Measurements from ENCODE around the gene ANKRD44.

The ANKRD44 gene

DNA sequence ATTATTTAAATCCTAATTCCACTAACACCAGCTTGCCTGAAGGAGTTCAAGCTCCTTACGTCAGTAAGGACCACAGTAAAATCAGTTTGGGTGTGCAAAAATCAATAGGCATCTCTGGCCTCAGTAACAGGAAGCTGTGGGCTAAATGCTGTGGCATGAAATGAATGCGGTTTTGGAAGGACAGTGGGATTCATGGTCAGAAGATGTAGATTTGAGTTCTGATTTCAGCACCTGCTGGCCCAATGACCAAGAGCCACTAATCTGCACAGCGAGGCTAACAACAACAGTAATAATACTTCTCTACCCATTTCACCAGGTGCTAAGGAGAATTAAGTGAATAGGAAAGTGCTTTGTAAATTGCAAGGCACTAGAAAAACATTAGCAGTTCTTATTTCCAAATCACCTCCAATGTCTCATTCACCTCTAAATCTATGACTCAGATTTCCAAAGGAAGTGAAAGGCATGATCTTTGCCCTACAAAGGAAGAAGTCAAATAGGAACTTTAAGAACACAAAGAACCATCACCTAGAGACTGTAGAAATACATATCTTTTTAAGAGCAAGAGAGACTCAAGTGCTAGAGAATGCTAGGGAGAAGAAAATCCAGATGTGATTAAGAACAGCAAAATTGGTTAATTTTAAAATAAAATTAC, 172.6 kb downstream of the ANKRD44 start:
- DNase-seq, result no peak

DNA sequence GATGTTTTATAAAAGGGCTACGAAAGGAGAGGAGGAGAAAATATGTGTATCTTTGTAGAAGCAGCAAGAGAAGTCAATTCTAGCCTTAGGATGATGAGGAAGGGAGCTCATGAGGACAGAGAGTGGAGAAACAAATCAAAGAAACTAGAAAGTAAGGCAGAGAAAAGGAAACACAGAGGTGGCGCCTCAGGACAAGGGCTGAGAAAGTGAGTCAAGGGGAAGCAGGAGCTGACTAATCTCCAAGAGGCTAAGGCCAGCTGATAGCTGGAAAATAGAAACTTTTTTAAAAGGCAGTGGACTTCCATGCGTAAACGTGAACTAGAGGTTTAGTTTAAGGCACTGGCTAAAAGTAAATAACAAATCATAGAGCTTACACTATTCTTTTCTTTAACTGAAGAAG, 173.3 kb downstream of the ANKRD44 start:
- DNase-seq, result no peak

DNA sequence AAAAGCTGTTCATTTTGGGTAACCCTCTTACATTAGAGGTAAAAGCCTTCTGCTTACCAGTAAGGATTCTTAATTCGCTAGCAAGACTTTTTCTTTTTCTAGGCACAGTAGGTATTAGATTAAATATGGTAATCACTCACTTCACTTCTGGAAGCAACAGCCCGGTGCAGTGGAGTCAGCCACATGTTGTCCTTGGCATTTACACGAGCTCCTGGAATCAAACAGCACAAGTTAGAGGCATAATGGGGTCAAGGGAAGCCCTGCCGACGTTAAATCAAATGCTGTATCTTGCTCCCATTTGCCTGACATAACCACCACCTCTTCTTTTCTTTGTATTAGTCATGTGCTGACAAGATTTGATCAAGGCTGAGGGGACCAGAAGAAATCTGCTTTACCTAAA, 174.1 kb downstream of the ANKRD44 start:
- DNase-seq, result no peak

DNA sequence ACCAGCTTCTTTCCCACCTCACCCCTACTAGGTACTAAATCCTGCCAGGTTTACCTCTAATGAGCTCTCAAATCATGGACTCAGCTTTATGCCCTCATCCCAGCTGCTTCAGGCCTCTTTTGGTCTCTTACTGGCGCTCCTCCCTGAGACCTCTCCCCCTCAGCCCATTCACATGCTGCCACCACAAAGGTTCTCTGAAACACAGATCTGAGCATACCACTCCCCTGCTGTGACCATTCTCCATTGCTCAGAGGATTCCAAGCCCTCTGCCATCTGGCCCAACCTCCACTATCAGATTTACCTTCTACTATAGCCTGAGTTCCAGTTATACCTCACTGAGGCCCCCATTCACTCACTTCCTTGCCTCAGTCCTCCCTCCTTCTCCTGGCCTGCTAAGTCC, 174.8 kb downstream of the ANKRD44 start:
- no peak for DNase-seq

DNA sequence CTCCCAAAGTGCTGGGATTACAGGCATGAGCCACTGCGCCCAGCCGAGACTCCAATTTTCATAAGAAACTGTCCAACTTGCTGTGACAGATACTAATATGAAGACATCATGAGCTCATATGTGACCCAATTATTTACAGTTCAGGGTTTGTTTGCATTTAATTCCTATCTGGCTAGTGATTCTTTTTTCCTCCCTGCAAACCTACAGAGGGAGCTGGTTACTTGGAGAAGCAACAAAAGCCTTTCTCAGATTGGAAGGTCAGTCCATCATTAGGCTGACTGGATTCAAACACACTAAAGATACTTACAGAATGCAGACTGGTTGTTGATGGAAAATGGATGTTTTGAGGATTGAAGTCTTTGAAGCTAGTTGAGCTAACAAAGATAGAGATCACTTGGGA, 176.4 kb downstream of the ANKRD44 start:
- DNase-seq, result no peak

DNA sequence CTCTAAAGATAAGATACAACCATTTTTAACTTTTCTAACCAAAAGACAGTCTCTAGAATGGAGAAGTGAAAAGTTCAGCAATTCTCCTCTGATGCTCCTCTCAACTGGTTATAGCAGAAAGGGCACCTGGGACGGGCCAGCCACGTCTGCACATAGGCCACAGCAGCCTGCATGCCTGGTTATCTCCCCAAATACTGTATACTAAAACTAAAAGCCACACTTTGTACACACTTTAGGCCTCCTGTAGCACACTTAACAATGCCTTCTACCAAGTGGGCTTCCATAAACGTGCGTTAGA, 179.1 kb downstream of the ANKRD44 start:
- no peak for DNase-seq

DNA sequence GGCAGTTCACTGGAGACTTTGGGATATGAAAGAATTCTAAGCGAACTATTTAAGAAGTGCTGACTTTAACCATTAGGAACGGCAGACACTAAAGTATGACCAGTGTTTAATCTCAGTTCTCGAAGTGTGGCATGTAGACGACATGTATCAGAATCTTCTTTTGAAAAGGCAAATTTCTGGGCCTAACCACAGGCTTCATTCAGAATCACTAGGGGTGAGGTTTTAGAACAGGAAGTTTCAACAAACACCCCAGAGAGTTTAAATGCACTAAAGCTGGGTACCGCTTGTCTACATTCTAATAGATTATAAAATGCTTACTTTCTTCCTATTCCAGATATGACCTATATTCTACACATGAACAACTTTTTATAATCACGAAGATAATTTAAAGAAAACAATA, 180.3 kb downstream of the ANKRD44 start:
- no peak for DNase-seq

DNA sequence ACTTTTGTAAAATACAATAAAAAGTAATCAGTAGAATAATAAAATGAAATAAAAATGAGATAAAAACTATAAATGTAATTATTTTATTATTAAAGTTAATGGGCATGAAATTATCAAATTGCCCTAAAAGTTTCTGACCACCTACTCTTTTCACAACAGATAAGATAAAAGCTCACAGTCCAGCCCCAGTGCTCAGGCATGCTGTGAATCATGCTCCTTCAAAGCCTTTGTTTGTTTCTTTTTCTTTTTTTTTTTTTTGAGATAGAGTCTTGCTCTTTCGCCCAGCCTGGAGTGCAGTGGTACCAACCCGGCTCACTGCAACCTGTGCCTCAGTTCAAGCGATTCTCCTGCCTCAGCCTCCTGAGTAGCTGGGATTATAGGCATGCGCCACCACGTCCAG, 181.7 kb downstream of the ANKRD44 start:
- no peak for DNase-seq

DNA sequence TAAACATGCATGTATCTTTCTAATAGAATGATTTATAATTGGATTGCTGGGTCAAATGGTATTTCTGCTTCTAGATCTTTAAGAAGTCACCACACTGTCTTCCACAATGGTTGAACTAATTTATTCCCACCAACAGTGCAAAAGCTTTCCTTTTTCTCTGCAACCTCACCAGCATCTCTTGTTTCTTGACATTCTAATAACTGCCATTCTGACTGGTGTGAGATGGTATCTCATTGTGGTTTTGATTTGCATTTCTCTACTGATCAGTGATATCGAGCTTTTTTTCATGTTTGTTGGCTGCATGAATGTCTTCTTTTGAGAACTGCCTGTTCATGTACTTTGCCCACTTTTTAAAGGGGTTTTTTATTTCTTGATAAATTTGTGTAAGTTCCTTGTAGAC, 182.5 kb downstream of the ANKRD44 start:
- no peak for DNase-seq

DNA sequence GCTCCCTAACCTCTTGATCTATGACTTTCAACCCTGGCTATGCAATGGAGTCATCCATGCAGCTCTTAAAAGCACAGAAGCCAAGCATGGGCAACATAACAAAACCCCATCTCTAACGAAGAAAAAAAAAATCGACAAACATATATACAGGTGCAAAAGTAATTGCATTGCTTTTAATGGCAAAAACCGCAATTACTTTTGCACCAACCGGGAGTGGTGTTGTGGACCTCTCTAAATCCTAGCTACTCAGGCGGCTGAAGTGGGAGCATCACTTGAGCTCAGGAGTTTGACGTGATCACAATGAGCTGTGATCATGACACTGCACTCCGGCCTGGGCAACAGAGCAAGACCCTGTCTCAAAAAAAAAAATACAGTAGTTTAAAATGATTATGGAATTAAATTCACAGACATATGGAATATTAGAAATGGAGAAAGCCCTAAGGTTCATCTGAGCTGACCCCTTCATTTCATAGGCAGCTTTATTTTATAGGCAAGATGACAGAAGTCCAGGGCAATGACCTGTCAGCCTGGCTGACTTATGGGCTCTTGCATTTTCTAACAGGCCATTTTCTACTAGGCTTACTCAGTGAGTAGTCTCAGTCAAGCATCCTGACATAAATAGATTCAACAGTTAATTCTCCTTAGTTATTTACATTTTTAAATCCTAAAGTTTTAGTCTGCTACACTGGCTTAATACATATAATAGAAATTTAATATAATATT, 183.8 kb downstream of the ANKRD44 start:
- DNase-seq, result no peak

DNA sequence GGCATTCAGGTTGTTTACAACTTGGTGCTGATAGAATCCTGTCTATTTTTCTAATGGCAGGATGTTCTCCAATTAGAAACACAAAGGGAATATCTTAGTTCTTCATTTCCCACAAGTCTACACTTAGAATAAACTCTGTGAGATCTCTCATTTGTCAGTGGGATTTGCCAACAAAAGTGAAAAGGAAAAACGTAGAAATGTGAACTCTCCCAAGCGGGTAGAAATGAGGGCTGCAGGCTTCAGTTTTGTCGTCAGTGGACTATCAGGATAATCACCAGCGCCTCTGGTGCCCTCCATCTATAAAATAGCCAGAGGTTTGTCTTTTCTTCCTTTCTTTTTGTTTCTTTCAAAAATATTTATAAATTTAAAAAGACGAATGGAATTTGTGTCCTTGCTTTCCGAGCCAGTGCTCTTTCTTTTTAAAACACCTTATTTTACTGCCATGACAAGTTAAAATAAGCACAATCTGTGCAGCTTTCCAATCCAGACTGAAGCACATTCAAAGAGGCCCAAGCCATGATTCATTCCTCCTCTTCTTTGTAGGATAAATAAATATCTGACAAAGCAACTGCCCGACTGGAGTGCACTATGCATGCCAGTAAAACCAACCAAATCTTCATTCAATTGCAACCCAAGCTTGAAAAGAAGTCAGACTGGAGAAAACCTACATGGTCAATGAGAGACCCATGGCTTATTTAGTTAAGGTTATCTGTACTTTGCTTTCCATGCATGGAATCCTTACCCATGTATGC, 185.8 kb downstream of the ANKRD44 start:
- no peak for DNase-seq

DNA sequence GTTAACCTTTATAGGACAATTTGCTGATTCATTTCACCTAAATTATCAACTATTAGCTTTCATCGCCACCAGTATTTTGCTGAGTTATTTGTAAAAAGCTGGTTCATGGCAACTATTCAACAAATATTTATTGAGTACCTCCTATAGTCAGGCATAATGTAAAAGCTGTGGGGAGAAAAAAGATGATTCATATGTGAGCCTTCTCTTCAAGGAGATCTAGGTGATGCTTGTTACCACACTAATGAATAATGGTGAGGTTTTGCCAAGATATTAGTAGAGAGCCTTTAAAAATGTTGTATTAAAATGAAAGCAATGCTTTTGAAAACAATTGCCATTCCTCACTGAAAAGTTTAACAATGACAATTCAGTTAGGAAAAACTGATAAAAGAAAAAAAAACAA, 187.8 kb downstream of the ANKRD44 start:
- no peak for DNase-seq

DNA sequence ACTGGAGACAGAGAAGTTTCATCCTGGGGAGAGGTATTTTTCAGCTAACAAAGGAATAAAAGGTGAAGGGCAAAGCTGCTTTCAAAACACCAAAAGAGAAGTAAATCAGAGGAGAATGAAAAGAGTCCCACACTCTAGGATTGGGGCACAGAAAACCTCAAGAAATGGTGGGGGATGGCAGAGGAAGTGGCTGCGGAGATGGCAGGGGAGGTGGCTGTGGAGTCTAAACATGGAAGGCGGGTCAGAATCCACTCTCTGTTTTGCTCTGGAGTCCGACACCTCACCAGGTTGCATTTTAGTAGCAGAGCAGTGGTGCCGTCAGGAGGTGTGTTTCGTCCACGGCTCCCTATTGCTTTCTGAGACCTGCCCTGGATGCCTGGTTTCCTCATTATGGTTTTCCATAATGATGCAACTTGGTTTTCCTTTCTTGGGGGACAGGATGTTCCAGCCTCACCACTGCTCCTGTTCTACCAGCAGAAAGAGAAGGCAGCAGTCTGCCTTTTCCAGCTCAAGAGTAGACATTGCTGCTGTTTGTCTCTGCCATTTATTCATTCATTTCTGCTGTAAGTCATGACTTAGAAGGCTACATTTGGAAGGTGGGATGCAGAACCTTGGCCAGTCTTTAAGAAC, 188.7 kb downstream of the ANKRD44 start:
- DNase-seq, result no peak

DNA sequence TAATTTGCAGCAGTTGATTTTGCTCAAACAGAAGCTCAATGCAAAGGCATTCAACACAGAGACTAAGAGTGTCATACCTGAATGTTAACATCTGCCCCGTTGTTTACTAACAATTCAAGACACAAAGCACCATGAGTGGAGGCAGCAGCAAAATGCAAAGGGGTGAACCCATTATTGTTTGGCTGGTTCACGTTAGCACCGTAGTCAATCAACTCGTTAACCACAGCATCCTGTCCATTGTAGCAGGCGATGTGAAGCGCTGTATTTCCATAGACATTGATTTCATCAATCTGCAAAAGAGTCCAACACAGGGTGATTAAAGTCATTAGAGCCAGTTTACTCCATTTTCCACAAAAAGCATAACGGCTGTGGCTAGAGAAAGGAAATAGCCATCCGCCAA, 189.3 kb downstream of the ANKRD44 start:
- DNase-seq, result no peak

DNA sequence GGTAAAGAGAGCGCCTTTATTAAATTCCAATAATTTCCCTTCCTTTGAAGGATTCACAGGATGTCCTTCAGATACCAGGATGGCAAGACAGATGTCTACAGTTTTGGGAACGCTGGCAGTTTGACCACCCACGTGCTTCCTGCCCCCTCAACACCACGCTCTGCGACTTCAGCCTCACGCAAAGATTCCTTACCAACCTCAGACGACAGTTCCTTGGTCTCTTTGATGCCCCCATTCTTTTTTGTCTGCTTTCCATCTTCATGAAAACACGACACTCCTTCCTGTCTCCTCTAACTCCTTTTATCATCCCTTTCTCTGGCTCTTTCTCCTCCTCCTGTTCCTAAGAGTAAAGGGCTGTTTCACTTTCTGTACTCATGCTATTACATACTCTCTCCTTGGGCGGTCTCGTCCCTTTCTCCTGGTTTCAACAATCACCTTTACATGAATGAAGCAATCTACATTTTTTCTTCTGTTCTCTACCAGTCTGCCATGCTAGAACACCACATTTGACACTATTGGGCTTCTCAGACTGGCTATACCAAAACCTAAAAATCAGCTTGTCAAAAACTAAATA, 194.2 kb downstream of the ANKRD44 start:
- no peak for DNase-seq

DNA sequence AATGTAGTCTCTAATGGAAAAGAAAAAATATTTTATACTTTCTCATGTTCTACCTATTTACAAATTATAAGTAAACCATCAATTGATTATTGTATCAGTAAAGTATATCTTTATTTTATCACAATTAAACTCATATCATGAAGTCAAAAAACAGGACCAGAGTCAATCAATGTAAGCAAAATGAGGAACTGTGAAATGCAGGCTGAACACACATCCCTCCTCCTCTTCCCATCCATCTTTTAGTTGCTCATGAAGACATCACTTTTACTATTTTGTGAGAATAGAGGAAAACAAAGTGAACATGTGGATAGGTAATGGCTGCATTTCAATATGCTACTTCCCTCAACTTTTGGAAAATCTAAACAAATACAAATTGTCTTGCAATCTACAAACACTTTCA, 195.3 kb downstream of the ANKRD44 start:
- DNase-seq, result no peak

DNA sequence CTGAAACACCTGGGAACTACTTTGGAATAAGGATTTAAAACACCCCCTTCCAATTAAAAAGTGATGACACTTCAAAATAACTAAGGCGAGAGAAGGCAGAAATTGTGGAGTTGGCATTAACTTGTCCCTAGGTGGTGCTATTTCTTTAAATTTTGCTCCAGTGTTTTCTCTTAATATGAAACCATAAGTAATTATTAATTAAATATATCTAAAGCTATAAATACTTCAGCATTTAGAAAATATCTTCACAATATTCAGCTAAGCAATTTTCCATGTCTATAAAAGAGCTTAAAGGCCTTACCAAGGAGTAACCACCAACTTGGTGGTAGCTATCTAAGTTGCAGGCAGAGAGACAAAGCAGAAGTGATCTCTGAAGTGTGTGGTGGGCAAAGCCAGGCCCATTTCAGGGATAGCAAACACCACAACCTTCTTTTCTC, 197.3 kb downstream of the ANKRD44 start:
- no peak for DNase-seq

DNA sequence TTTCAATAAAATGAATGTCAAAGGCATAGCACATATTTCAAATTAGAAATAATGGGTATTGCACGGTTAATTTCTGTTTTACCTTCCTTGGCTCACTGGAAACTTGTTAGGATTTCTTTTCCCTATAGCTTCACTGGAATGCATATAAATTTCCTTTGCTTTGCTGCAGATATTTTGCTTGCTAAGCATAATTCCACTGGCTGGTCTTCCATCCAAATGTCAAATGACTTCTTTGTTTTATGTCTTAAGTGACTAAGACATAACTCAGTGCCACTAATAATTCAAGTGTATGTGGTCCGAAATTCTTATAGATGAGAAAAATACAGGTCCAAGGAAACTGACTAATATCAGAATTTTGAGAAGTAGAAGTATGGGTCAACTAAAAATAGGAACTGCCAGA, 201.3 kb downstream of the ANKRD44 start:
- no peak for DNase-seq

DNA sequence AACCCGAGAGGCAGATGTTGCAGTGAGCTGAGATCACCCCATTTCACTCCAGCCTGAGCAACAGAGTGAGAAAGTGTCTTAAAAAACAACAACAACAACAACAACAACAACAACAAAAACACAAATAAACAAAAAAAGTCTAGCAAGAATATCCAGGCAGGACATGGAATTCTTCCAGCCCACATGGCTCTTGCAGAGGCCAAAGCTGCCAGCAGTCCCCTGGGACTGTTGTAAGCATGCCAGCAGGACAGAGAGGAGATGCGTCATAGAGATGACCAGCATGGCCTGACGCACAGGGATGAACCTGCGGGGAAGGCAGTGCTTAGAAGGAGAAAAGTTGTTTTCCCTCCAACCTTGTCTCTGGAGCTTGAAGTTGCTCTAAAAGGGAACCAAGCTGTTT, 201.8 kb downstream of the ANKRD44 start:
- DNase-seq, result no peak

DNA sequence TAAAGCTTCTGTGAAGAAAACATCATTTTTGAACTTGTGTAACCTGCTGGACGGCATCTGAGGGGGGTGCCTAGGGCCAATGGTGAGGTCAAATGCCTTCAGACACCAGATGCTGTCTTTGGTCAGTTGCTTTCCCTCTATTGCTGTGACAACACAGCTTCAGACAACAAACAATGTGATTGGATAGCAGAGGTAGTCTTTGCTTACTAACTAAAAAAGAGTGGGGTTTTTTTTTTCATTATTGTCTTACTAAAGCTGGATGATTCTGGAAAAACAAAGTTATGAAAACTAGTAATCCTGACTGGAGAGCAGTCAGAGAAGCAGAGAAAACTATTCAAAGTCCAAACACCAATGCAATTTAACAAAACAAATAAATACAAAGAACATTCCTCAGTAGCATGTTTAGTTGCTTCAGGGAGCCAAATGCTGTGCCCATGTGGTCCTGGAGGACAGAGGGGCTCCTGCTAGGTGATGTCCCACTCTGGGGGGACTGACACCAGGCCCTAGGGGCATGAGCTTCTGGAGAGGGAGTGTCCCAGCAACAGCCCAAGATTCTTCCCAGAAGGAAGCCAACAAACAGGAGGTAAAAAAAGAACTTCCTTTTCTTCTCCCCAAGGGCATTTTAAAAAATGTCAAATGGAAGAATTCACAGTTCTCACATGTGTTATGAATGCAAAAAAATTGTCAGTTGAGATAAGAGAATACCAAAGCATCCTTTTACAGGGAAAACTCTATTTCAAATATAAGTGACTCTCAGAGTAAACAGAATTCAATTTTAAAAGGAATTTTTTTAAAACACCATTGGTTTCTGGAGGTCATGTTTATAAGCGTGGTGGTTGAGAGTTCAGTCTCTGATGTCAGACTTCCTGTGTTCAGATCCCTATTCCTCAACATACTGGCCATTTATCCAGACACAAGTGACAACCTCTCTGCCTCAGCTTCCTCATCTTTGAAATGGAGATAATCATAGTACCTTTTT, 203.0 kb downstream of the ANKRD44 start:
- no peak for DNase-seq

DNA sequence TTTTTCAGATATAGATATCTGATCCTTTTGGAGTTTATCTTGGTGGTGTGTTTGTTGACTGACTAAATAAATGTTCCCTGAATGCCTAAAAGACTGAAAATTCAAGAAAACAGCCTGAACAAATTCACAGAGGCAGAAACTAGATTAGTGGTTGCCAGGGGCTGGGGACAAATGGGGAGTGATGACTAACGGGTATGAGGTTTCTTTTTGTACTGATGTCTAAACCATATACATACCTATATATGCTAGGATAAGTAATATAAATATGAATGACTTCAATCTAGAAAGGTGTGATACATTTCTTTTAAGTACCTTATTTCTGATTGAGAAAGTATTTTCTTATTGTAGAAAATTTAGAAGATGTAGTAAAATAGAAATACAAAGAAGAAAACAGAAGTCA, 207.2 kb downstream of the ANKRD44 start:
- no peak for DNase-seq

DNA sequence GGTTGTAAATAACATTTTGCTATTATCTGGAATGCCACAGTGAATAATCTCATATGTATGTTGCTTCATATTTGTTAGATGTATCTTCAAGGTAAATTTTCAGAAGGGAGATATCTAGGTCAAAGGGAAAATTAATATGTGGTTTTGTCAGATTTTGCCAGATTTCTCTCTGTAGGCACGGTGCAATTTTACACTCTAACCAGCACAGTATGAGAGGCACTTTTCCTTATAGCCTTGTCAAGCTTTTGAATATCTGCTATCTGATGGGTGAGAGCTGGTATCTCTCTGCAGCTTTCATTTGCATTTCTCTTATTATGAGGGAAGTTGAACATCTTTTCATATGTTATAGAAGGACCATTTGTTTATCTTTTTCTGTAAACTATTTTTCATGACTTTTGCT, 208.3 kb downstream of the ANKRD44 start:
- no peak for DNase-seq
